ENCODE measurements around the gene TEX29. TPM values are rescaled to one million over a fixed set of nuclear protein-coding genes. Genes with fewer than 3 reads are reported as not detected.

The TEX29 gene
- total RNA-seq, 1 donor from 2014 or later, result 0.54 TPM

GRCh38 chr13:111326621-111326965 is 6.2 kb downstream of the TEX29 start:
- TF ChIP-seq, protein P1, sequence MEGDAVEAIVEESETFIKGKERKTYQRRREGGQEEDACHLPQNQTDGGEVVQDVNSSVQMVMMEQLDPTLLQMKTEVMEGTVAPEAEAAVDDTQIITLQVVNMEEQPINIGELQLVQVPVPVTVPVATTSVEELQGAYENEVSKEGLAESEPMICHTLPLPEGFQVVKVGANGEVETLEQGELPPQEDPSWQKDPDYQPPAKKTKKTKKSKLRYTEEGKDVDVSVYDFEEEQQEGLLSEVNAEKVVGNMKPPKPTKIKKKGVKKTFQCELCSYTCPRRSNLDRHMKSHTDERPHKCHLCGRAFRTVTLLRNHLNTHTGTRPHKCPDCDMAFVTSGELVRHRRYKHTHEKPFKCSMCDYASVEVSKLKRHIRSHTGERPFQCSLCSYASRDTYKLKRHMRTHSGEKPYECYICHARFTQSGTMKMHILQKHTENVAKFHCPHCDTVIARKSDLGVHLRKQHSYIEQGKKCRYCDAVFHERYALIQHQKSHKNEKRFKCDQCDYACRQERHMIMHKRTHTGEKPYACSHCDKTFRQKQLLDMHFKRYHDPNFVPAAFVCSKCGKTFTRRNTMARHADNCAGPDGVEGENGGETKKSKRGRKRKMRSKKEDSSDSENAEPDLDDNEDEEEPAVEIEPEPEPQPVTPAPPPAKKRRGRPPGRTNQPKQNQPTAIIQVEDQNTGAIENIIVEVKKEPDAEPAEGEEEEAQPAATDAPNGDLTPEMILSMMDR (IDR thresholded peaks at IDR 0.05; ENCODE audit: unreplicated experiment), result no peak
- Mint-ChIP-seq H3K4me3 (ENCODE audit: unreplicated experiment) (no peak overlapping the region), H3K4me1 (ENCODE audit: unreplicated experiment) (no peaks in the 10 kb centered on the region), H3K27ac (ENCODE audit: unreplicated experiment) (no peak overlapping the region), H3K36me3 (ENCODE audit: low read depth, unreplicated experiment) (peaks cover 7% of the 10 kb centered on the region), H3K9me3 (ENCODE audit: unreplicated experiment) (no peaks in the 10 kb centered on the region), H3K27me3 (ENCODE audit: unreplicated experiment) (peaks cover 30% of the 10 kb centered on the region)
- DNase-seq (ENCODE audit: low spot score), result no peak

GRCh38 chr13:111326981-111327642 is 6.7 kb downstream of the TEX29 start:
- H3K27me3 Mint-ChIP-seq (ENCODE audit: unreplicated experiment), result peaks cover 29% of the 10 kb centered on the region
- H3K4me3 Mint-ChIP-seq (ENCODE audit: unreplicated experiment), result peak overlapping the region; percentile 49
- peaks cover 7% of the 10 kb centered on the region for H3K36me3 Mint-ChIP-seq (ENCODE audit: low read depth, unreplicated experiment)
- H3K9me3 Mint-ChIP-seq (ENCODE audit: unreplicated experiment), result no peaks in the 10 kb centered on the region
- H3K4me1 Mint-ChIP-seq (ENCODE audit: unreplicated experiment), result no peaks in the 10 kb centered on the region
- DNase-seq (ENCODE audit: low spot score), result no peak
- H3K27ac Mint-ChIP-seq (ENCODE audit: unreplicated experiment), result no peak overlapping the region
- TF ChIP-seq, protein P1 (IDR thresholded peaks at IDR 0.05; ENCODE audit: unreplicated experiment), result no peak

DNA sequence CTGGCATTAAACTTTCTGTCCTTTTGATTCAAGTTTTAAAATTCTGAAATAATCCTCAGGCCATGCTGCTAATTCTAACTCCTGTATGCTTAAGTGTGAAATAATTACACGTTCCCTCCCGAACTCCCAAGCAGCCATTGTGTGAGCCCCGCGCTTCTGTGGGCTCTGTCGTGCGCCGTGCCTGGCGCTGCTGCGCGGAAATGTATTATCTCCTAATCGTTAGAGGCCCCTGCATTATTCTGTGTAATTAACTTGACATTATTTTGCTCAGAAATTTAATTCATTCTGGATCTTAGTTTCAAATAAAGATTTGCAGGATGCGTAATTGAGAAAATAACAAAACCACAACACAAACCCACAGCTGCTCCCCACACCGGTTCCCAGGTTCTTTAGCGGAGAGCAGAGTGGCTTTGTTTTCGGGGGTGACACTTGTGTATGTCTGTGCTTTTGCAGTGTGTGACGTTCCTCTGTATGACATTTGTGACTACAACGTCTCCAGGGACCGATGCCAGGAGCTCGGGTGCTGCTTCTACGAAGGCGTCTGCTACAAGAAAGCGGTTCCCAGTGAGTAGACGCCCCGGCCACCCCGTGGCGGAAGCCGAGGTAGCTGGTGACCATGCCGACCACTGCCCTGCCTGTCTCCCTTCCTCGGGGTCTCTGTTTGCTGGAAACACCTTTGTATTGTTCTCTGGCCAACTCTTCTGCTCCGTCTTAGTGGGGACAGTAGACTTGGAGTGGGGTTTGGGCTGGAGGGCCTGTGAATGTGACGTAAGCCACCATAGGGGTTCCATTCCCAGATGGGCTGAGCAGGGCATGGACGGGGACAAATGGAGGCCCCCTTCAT is 7.5 kb downstream of the TEX29 start:
- Mint-ChIP-seq H3K9me3 (ENCODE audit: unreplicated experiment) (no peaks in the 10 kb centered on the region), H3K4me3 (ENCODE audit: unreplicated experiment) (peak overlapping the region; percentile 49), H3K27ac (ENCODE audit: unreplicated experiment) (no peak overlapping the region), H3K36me3 (ENCODE audit: low read depth, unreplicated experiment) (peaks cover 7% of the 10 kb centered on the region), H3K4me1 (ENCODE audit: unreplicated experiment) (no peaks in the 10 kb centered on the region), H3K27me3 (ENCODE audit: unreplicated experiment) (peaks cover 29% of the 10 kb centered on the region)
- DNase-seq (ENCODE audit: low spot score), result no peak
- TF ChIP-seq, protein P1 (IDR thresholded peaks at IDR 0.05; ENCODE audit: unreplicated experiment), result no peak

DNA sequence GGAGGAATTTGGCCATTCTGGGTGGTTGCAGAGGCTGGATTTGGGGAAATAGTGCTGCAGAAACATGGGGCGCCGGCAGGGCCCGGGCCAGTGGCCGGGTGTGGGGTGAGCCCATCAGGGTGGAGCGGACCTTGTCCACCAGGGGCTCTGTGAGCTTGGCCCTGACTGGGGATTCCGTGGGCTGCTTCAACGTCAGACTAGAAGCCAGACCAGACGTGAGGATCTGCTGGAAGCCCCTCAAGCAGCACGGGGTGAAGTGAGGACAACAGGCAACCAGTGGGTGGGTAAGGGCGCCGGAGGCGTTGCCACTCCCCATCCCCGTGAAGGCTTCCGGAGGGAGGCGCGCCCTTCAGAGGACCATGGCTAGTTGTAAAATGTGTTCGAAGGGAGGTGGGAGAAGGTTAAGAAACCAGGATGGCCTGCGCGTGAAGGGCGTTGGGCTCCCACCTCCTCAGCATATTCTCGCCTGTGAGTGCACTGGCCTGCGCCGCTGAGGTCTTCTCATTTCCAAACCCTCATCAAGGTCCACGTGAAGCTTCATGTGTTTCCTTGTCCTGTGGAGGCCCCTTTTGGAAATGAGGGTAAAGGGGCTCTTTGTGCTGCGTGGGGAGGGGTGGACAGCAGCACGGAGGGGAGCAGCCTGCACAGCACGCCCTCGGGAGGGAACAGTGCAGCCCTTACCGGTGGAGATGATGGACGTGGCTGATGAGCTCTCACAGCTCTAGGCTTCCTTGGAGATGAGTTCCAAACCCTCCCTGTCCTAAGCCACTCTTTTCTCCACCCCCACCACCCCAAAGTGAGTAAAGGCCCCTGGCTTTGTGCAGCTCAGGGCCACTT is 8.3 kb downstream of the TEX29 start:
- TF ChIP-seq, protein P1 (IDR thresholded peaks at IDR 0.05; ENCODE audit: unreplicated experiment), result no peak
- Mint-ChIP-seq H3K4me3 (ENCODE audit: unreplicated experiment) (no peak overlapping the region), H3K27me3 (ENCODE audit: unreplicated experiment) (peaks cover 20% of the 10 kb centered on the region), H3K27ac (ENCODE audit: unreplicated experiment) (no peak overlapping the region), H3K4me1 (ENCODE audit: unreplicated experiment) (no peaks in the 10 kb centered on the region), H3K36me3 (ENCODE audit: low read depth, unreplicated experiment) (peaks cover 7% of the 10 kb centered on the region), H3K9me3 (ENCODE audit: unreplicated experiment) (no peaks in the 10 kb centered on the region)
- no peak for DNase-seq (ENCODE audit: low spot score)
